ENCODE results near the gene IL3.

GRCh38 chr5:132073231-132074013 is 13.0 kb downstream of the IL3 start, which contains the start of gene CSF2:
- TF ChIP-seq CTCF (conservative IDR thresholded peaks at IDR 0.05; ENCODE audit: low read depth, low read length) (no peak), EZH2 (IDR thresholded peaks at IDR 0.05; ENCODE audit: borderline replicate concordance, low read depth, low read length, poor library complexity, severe bottlenecking) (no peak)

All from A673 (cell line).